Body of pancreas (tissue), 4 donors: ENCODE data around the gene STIL.
A peak's percentile ranks its signal among the peaks of the same experiment; 100 is the strongest.

ENCODE experiments used
- CTCF ChIP-seq, 7 experiments: fragments of 450-650 bp in 4 of 7; fragments of 200-600 bp in 3 of 7; sonication (generic) in 3 of 7; IDR thresholded peaks; one replicate each; pipeline ENCODE4 v1.5.1; 2016 to 2019; ENCODE audit warnings: antibody characterized with exemption in 7 of 7
- POLR2A ChIP-seq, 3 donors: fragments of 450-650 bp; IDR thresholded peaks; one replicate each; pipeline ENCODE4 v1.6.1; 2016; ENCODE audit warnings: antibody characterized with exemption in 3 of 3, mild to moderate bottlenecking in 2 of 3

- TF ChIP-seq CTCF (IDR thresholded peaks at IDR 0.05): peak in 2 of 7 experiments; percentile 27 to 32
- peak; percentile 50 to 58 (median 57) for TF ChIP-seq POLR2A (IDR thresholded peaks at IDR 0.05)
These were observed 20.2 kb upstream of the STIL start for GRCh38 chr1:47333922-47334764.
